GM21576 (cell line): ENCODE results near the gene RHBDD1.

Experiments used
- ATAC-seq: cut with Tn5 transposase; IDR thresholded peaks from one replicate; pipeline ENCODE4 v1.9.1; 2021; ENCODE audit warnings: mild to moderate bottlenecking, moderate library complexity; ENCODE audit not compliant: unreplicated experiment

RHBDD1 gene

GRCh38 chr2:226978300-226978699 is 142.4 kb downstream of the RHBDD1 start:
- no peak for ATAC-seq

- ATAC-seq = no peak
Observed at GRCh38 chr2:226979004-226979403, 143.2 kb downstream of the RHBDD1 start.

DNA sequence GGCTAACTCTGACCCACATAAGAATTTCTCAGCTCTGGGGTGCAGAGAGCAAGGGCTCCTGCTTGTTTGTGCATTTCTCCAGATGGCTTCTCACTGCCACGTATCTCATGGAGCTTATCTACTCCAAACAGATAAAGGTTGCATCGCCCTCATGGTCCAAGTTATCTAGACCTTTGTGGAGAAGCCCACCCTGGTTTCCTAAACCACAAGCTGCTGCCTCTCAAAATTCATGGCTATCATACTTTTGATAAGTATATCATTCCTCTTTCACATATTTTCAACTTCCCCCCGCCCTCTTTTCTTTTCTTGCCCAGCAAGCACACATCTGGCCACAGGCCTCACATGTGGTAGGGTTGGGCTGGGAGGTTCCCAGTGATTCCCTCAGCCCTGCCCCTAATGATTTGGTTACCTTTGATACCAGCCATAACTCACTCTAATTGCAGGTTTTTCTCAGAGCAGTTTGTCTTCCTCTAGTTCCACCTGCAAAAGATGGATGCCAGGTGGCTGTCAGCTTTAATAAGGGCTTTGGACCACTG is 146.0 kb downstream of the RHBDD1 start:
- no peak for ATAC-seq

DNA sequence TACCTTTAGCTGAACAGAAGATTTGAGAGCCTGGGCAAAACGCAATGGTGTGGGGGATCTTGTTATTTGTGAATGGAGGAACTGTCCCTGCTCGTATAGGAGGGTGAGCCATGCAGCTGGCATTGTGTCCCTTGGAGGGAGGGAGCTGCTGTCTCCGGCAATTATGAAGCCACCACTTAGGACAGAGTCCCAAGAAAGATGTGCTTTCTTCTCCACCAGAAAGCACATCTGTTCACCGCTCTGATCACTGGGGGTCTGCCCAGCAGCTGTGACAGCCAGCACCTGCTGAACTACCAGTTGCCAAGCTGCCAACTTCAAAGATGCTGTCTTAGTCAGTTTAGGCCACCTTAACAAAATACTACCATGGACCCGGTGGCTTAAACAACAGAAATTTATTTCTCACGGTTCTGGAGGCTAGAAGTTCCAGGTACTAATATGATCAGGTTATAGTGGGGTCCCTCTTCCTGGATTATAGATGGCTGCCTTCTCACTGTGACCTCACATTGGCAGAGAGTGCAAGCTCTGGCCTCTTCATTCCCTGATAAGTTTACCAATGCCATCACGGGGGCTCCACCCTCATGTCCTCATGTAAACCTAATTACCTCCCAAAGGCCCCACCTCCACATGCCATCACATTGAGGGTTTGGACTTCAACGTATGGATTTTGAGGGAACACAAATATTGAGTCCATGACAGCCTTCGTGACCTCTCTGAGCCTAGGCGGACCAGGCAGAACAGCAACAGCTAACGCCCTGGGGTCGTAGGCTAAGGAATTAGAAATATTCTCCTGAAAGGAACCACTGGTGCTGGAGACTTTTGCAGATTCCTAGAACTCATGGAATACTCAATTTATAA is 148.3 kb downstream of the RHBDD1 start:
- no peak for ATAC-seq

DNA sequence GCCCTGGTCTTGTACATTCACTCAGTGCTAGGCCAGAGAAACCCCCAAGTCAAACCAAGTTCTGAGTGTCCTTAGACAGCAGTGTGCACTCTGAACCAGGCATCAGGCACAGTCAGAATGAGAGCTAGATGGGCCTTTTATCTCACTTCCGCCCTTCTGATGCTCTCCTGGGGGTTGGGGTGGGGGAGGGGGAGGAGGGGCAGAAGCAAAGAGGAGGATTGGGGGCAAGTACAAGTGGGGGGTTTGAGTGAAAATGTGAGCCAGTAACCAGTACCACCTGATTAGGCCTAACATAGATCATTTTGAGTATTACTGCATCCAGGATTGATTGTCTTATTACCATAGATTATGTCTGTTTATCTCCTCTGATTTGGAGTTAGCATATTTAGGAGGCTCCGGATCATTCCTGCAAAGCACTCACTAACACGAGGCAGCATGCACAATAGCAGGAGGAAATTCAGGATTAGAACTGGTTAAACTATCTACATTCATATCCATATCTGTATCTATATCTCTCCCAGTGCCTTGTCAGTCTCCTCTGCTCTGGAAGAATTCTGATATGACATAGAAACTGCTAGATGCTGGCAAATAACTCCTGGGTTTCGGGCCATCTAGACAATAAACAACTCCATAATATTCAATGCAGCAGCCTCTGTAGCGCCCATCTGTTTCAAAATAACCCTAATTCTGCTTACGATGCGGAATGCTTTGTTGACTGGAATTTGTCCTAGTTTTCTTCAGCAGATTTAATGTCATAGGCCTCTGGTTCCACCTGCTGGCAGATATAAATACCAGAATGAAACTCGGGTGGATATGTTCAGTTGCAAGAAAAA is 149.1 kb downstream of the RHBDD1 start:
- ATAC-seq = peak; percentile 99

DNA sequence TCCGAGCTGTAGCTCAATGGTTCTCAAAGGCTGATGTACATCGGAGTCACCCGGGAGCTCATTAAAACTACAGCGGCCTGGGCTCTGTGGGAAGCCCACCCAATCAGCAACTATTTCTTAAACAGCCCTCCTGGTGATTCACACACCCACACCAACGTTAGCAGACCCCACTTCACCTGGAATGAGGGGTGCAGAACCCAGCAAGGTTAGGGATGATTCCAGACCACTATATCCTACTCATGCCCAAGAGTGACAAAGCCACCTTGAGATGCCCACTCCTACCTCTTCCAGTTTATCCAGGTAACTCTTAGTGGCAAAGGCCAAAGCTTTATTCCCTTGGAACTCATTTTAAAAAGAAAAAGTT is 149.7 kb downstream of the RHBDD1 start:
- no peak for ATAC-seq

DNA sequence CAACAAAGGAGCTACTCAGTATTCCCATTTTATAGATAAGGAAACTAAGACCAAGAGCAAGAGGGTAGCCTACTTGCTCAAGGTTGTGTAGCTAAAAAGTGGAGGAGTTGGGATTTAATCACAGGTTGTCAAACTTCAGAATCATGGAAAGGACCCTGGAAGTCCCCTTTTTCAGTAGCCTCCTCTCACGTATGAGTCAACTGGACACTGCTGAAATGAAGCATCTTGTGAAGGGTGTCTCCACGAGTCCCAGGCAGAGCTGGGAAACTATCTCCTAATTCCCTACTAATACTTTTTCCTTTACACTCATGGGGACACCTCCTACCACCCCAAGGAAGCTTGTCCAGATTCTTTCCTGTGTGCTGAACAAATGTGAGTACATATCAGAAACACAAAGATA is 155.8 kb downstream of the RHBDD1 start:
- ATAC-seq = no peak

DNA sequence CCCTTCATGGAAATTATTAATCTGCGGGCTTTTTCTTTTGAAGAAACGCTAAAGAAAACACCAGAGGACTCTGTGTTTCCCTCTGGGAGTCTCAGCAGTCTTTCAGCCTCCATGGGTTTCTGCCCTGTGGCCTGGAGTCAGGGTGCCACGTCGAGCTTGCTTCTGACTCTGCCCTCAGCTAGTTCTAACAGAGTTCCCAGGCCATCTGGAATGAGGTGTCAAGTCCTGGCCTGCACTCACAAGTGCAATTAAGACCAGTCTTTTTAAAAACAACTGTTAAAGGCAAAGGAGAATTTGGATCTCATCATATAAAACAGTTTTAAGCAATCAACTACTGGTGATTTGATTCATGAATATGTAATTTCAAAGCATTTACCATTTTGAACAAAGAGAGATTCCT is 157.3 kb downstream of the RHBDD1 start:
- ATAC-seq = no peak

DNA sequence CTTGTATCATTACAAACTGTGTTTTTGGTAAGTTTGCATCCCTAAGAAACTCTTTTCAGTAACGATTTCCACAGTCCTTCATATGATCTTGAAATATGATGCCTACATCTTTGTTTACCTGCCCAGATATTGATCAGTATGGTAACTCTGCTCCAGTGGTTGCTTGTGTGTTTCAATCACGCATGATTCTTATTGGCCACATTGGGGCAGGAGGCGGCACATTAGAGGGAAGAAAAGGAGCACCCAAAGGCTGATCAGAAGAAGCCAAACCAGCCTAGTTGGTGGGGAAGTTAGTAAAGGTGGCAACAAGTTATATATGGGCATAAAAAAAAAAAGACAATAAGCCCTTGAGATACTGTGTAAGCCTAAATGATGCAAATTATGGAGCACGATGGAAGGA is 158.9 kb downstream of the RHBDD1 start:
- no peak for ATAC-seq

- ATAC-seq = no peak
Observed at GRCh38 chr2:226995625-226996041, 159.8 kb downstream of the RHBDD1 start.

DNA sequence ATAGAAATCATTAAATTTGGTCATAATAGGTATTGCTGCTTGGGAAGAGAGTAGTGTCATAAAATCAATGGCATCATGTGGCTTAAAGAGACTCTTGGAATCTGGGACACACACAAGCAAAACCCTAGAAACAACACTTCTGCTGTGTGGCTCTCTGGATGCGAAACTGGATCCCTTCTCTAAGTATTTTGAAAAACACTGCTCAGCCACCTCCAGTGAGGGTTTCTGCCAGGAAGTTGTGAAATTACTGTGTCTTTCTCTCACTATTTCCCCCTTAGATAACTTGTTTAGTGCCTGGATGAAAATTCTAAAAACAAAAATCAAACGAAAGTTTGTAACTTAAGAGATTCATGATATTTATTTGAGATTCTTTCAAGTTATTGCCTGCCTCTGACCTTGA is 163.8 kb downstream of the RHBDD1 start:
- ATAC-seq = no peak

GRCh38 chr2:227000123-227000522 is 164.3 kb downstream of the RHBDD1 start:
- ATAC-seq = no peak

- no peak for ATAC-seq
Observed at GRCh38 chr2:227004482-227004881, 168.6 kb downstream of the RHBDD1 start.

DNA sequence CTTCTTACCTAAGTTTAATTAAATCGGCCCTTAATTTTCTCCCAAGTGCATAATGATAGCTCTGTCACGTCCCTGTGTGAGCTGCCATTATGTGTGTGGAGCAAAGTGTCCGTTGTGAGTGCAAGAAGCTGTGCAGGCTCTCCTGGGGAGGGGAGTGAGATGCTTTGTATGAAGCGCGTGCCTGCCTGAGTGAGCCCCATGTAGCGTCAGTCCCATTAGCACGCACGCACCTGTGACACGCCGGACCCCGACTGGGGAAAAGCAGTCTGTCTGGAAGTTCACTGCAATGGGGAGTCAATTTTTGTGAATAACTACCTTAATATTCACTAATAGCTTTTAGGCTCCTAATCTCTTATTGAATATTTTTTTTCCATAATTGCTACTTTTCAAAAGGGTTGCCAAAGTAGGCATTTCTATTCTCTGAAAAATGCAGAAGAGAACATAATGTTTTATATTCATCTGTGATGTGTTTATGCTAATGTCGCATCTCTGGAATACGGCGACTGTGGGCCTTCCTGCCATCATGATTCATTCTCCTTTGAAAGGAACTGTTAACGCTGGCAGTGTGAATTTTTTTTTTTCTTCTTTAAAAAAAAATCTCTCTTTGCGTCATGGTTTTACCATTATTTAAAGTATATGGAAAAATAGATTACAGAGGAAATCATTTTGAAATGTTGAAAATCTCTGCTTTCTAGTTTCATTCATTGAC is 170.5 kb downstream of the RHBDD1 start:
- no peak for ATAC-seq

GRCh38 chr2:227007148-227007547 is 171.3 kb downstream of the RHBDD1 start:
- no peak for ATAC-seq

DNA sequence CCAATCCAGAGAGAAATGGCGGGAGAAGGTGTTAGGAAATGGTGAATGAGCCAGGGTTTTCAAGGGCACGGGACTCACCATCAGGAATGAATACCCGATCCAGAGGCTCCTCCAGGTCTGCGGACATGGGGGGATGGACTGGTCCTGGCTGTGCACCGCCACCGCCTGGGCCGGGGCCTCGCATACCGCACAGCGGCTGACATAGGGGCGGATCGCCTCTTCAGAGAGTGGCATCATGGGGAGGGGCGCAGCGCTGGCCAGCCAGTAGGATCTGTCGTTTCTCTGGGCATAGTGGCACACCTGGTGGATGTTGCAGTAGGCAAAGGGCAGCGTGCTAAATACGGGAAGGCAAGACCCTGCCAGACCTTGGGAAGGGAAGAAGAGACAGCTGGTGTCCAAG is 172.1 kb downstream of the RHBDD1 start:
- ATAC-seq = no peak

DNA sequence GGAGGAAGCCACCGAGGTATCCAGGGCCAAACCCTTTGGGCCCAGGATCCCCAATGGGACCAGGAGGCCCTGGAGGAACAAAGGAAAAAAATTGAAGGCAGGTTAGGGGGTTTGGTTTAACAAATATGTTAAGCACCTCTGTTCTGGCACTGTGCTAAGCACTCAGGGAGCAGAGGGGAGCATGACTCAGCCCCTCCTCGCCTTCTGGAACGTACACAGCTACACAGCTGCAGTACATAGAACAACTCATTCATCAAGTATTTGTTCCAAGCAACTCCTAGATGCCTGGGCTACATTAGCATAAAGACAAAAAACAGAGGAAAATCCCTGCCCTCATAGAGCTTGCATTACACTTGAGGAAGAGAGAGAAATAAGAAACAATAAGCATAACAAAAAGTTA is 174.6 kb downstream of the RHBDD1 start:
- no peak for ATAC-seq

DNA sequence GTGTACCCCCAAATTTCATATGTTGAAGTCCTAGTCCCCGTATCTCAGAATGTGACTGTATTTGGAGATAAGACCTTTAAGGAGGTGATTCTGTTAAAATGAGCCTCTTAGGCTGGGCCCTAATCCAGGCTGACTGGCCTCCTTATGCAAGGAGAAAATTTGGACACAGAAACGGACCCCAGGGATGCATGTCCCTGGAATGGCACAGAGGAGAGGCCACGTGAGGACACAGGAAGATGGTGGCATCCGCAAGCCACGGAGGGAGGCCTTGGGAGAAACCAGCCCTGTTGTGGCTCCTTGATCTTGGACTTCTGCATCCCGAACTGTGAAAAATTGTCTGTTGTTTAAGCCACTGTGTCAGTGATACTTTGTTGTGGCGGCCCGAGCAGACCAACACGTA is 177.5 kb downstream of the RHBDD1 start:
- ATAC-seq = no peak

DNA sequence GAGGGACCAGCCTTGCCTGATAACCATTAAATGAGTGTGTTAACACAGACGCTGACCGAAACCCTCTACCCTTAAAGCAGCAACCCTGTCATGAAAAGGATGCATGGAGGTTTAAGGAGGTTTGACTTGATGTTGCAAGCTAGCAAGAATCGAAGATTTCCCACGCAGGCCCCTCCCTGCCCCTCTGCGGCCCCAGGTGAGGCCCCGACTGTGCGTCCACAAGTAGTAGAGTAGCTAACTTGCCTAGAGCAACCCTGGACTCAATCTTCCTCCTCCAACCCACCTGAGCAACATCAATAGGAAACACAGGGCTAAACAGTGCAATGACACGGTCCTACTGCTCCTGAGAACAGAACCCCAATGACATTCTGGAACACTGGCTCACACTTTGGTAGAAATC is 178.0 kb downstream of the RHBDD1 start:
- no peak for ATAC-seq

GRCh38 chr2:227016894-227017293 is 181.0 kb downstream of the RHBDD1 start:
- ATAC-seq = no peak

- ATAC-seq = no peak
Observed at GRCh38 chr2:227020416-227020815, 184.6 kb downstream of the RHBDD1 start.
